ENCODE data around the gene COL23A1.

DNA sequence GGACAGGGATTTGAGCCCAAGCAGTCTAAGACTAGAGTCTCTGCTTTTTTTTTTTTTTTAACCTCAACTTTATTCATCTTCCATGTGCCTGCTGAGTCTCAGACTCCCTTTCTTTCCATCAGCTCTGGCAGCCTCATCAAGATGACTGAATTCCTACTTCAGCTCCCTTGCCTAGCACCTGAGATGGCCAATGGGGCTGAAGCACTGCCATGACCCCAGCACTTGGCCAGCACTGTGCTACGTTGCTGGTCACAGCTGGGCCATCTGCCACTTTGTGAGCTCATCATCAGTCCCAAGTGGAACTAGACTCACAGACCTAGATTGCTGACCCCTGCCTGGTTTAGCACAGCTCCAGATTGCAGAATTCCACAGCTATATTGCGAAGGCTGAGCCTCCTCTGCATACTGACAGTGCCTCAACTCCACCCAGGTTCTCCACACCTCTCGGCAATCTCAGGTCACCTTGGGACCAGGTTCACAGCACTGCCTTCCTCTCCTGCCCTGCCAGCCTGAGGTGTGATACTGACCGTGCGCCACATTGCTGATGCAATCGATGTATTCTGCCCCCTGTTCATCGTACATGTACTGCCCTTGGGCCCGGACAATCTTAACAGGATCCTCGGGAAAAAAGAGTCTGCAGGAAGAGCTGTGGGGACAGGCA lies 359.2 kb downstream of the COL23A1 start:
- TF ChIP-seq, protein P1, sequence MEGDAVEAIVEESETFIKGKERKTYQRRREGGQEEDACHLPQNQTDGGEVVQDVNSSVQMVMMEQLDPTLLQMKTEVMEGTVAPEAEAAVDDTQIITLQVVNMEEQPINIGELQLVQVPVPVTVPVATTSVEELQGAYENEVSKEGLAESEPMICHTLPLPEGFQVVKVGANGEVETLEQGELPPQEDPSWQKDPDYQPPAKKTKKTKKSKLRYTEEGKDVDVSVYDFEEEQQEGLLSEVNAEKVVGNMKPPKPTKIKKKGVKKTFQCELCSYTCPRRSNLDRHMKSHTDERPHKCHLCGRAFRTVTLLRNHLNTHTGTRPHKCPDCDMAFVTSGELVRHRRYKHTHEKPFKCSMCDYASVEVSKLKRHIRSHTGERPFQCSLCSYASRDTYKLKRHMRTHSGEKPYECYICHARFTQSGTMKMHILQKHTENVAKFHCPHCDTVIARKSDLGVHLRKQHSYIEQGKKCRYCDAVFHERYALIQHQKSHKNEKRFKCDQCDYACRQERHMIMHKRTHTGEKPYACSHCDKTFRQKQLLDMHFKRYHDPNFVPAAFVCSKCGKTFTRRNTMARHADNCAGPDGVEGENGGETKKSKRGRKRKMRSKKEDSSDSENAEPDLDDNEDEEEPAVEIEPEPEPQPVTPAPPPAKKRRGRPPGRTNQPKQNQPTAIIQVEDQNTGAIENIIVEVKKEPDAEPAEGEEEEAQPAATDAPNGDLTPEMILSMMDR (conservative IDR thresholded peaks at IDR 0.05; ENCODE audit: low read depth, low read length), result no peak
- no peak for TF ChIP-seq EZH2 (IDR thresholded peaks at IDR 0.05; ENCODE audit: borderline replicate concordance, low read depth, low read length, poor library complexity, severe bottlenecking)
